ENCODE data around the gene GCNT1.
"Not testable (repeated sequence)": the region's sequence is repeated elsewhere in the genome, so short reads cannot be mapped to it uniquely, and the experiment has no call there.

GCNT1 gene

GRCh38 chr9:76490249-76490990 is 31.4 kb downstream of the GCNT1 start:
- no peak for DNase-seq (ENCODE audit: low spot score)

GRCh38 chr9:76491056-76491455 is 32.1 kb downstream of the GCNT1 start:
- not testable (repeated sequence) for DNase-seq (ENCODE audit: low spot score)

- DNase-seq (ENCODE audit: low spot score), result not testable (repeated sequence)
These were observed 34.5 kb downstream of the GCNT1 start for GRCh38 chr9:76493496-76493895.

GRCh38 chr9:76500061-76500460 is 41.1 kb downstream of the GCNT1 start:
- DNase-seq (ENCODE audit: low spot score), result no peak

GRCh38 chr9:76502746-76503145 is 43.8 kb downstream of the GCNT1 start:
- DNase-seq (ENCODE audit: low spot score), result no peak

GRCh38 chr9:76510041-76510440 is 51.1 kb downstream of the GCNT1 start:
- DNase-seq (ENCODE audit: low spot score), result no peak

- DNase-seq (ENCODE audit: low spot score), result no peak
These were observed 51.5 kb downstream of the GCNT1 start for GRCh38 chr9:76510446-76510845.

GRCh38 chr9:76512826-76513225 is 53.8 kb downstream of the GCNT1 start:
- no peak for DNase-seq (ENCODE audit: low spot score)

- DNase-seq (ENCODE audit: low spot score), result no peak
These were observed 57.4 kb downstream of the GCNT1 start for GRCh38 chr9:76516350-76516749.

- DNase-seq (ENCODE audit: low spot score), result no peak
These were observed 57.9 kb downstream of the GCNT1 start for GRCh38 chr9:76516871-76517270.

- no peak for DNase-seq (ENCODE audit: low spot score)
These were observed 60.3 kb downstream of the GCNT1 start for GRCh38 chr9:76519075-76519835.

GRCh38 chr9:76521244-76521681 is 62.3 kb downstream of the GCNT1 start:
- DNase-seq (ENCODE audit: low spot score), result no peak

- no peak for DNase-seq (ENCODE audit: low spot score)
These were observed 62.9 kb downstream of the GCNT1 start for GRCh38 chr9:76521906-76522305.

- not testable (repeated sequence) for DNase-seq (ENCODE audit: low spot score)
These were observed 64.7 kb downstream of the GCNT1 start for GRCh38 chr9:76523617-76524200.

- DNase-seq (ENCODE audit: low spot score), result peak; percentile 3
These were observed 66.2 kb downstream of the GCNT1 start for GRCh38 chr9:76525196-76525595.

- no peak for DNase-seq (ENCODE audit: low spot score)
These were observed 67.0 kb downstream of the GCNT1 start for GRCh38 chr9:76526026-76526425.

GRCh38 chr9:76528056-76528455 is 69.1 kb downstream of the GCNT1 start:
- DNase-seq (ENCODE audit: low spot score), result no peak

- DNase-seq (ENCODE audit: low spot score), result no peak
These were observed 69.7 kb downstream of the GCNT1 start for GRCh38 chr9:76528642-76529190.

GRCh38 chr9:76529653-76530052 is 70.7 kb downstream of the GCNT1 start:
- no peak for DNase-seq (ENCODE audit: low spot score)

- DNase-seq (ENCODE audit: low spot score), result no peak
These were observed 71.6 kb downstream of the GCNT1 start for GRCh38 chr9:76530458-76531110.

GRCh38 chr9:76531231-76531780 is 72.3 kb downstream of the GCNT1 start:
- DNase-seq (ENCODE audit: low spot score), result no peak

GRCh38 chr9:76532877-76533276 is 73.9 kb downstream of the GCNT1 start:
- DNase-seq (ENCODE audit: low spot score), result not testable (repeated sequence)
